HEK293 (cell line): ENCODE data around the gene ARHGEF28.
A peak's percentile ranks its signal among the peaks of the same experiment; 100 is the strongest.

Experiments
- ATF2 ChIP-seq: fragments of 450-650 bp; formaldehyde crosslinking; IDR thresholded peaks from 2 replicates; pipeline ENCODE4 v1.5.1; 2016; ENCODE audit warnings: missing biosample characterization, missing genetic modification characterization, low read depth
- KLF16 ChIP-seq: fragments of 450-650 bp; formaldehyde crosslinking; IDR thresholded peaks from 2 replicates; pipeline ENCODE4 v1.5.1; 2017; ENCODE audit warnings: missing biosample characterization, missing genetic modification characterization
- ZBTB21 ChIP-seq: fragments of 450-650 bp; formaldehyde crosslinking; IDR thresholded peaks from 2 replicates; pipeline ENCODE4 v1.5.1; 2017; ENCODE audit warnings: missing biosample characterization, missing genetic modification characterization
- ZNF335 ChIP-seq: fragments of 450-650 bp; formaldehyde crosslinking; conservative IDR thresholded peaks from 2 replicates; pipeline ENCODE4 v1.5.1; 2016; ENCODE audit warnings: missing biosample characterization, missing genetic modification characterization
- ZNF350 ChIP-seq: fragments of 450-650 bp; formaldehyde crosslinking; IDR thresholded peaks from 2 replicates; pipeline ENCODE4 v1.5.0; 2017; ENCODE audit warnings: missing biosample characterization, mild to moderate bottlenecking, missing genetic modification characterization
- TF ChIP-seq, protein P1 (sequence below): fragments of 450-650 bp; formaldehyde crosslinking; IDR thresholded peaks from 2 replicates; pipeline ENCODE4 v1.5.1; 2016; ENCODE audit warnings: missing biosample characterization, missing genetic modification characterization
- TF ChIP-seq, protein P2 (sequence below): fragments of 450-650 bp; formaldehyde crosslinking; IDR thresholded peaks from 2 replicates; pipeline ENCODE4 v1.5.1; 2016; ENCODE audit warnings: missing biosample characterization, missing genetic modification characterization
- TF ChIP-seq, protein P3 (sequence below): fragments of 450-650 bp; formaldehyde crosslinking; IDR thresholded peaks from 2 replicates; pipeline ENCODE4 v1.5.1; 2016; ENCODE audit warnings: missing biosample characterization, missing genetic modification characterization

DNA sequence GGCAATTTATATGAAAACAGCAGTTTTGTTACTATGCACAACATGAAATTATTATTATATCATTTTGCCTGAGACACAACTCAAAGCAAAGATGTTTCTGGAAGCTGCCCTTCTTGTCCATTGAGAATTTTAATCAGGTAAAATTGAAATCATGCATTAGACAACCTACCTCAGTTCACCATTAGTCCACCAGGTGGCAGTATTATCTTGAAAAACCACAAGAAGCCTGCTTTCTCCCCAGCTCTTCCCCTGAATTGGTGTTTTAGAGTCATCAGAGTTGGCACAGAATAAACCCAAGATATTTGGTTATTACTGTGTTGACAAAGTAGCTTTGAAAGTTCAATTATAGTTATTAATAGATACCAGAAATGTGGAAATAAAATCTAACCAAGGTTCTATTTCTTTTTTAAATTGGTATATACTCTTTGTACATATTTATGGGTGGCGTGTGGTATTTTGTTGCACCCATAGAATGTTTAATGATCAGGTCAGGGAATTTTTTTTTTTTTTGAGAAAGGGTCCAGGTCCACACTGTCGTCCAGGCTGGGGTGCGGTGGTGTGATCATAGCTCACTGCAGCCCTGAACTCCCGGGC, 34.8 kb upstream of the ARHGEF28 start:
- TF ChIP-seq, protein P1, sequence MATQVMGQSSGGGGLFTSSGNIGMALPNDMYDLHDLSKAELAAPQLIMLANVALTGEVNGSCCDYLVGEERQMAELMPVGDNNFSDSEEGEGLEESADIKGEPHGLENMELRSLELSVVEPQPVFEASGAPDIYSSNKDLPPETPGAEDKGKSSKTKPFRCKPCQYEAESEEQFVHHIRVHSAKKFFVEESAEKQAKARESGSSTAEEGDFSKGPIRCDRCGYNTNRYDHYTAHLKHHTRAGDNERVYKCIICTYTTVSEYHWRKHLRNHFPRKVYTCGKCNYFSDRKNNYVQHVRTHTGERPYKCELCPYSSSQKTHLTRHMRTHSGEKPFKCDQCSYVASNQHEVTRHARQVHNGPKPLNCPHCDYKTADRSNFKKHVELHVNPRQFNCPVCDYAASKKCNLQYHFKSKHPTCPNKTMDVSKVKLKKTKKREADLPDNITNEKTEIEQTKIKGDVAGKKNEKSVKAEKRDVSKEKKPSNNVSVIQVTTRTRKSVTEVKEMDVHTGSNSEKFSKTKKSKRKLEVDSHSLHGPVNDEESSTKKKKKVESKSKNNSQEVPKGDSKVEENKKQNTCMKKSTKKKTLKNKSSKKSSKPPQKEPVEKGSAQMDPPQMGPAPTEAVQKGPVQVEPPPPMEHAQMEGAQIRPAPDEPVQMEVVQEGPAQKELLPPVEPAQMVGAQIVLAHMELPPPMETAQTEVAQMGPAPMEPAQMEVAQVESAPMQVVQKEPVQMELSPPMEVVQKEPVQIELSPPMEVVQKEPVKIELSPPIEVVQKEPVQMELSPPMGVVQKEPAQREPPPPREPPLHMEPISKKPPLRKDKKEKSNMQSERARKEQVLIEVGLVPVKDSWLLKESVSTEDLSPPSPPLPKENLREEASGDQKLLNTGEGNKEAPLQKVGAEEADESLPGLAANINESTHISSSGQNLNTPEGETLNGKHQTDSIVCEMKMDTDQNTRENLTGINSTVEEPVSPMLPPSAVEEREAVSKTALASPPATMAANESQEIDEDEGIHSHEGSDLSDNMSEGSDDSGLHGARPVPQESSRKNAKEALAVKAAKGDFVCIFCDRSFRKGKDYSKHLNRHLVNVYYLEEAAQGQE, result no peak
- TF ChIP-seq ZBTB21, result no peak
- TF ChIP-seq, protein P2, sequence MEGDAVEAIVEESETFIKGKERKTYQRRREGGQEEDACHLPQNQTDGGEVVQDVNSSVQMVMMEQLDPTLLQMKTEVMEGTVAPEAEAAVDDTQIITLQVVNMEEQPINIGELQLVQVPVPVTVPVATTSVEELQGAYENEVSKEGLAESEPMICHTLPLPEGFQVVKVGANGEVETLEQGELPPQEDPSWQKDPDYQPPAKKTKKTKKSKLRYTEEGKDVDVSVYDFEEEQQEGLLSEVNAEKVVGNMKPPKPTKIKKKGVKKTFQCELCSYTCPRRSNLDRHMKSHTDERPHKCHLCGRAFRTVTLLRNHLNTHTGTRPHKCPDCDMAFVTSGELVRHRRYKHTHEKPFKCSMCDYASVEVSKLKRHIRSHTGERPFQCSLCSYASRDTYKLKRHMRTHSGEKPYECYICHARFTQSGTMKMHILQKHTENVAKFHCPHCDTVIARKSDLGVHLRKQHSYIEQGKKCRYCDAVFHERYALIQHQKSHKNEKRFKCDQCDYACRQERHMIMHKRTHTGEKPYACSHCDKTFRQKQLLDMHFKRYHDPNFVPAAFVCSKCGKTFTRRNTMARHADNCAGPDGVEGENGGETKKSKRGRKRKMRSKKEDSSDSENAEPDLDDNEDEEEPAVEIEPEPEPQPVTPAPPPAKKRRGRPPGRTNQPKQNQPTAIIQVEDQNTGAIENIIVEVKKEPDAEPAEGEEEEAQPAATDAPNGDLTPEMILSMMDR, result peak; percentile 62
- TF ChIP-seq KLF16 (tag by site-specific recombination), result no peak
- no peak for TF ChIP-seq ZNF335 (tag by site-specific recombination)
- TF ChIP-seq ZNF350 (tag by site-specific recombination), result no peak
- TF ChIP-seq ATF2 (tag by site-specific recombination), result no peak
- TF ChIP-seq, protein P3, sequence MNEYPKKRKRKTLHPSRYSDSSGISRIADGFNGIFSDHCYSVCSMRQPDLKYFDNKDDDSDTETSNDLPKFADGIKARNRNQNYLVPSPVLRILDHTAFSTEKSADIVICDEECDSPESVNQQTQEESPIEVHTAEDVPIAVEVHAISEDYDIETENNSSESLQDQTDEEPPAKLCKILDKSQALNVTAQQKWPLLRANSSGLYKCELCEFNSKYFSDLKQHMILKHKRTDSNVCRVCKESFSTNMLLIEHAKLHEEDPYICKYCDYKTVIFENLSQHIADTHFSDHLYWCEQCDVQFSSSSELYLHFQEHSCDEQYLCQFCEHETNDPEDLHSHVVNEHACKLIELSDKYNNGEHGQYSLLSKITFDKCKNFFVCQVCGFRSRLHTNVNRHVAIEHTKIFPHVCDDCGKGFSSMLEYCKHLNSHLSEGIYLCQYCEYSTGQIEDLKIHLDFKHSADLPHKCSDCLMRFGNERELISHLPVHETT (tag by site-specific recombination), result no peak
